ENCODE results near the gene NCF4. TPM values are rescaled to one million over a fixed set of nuclear protein-coding genes. Genes with fewer than 3 reads are reported as not detected.

NCF4 gene
- total RNA-seq, 6 experiments from 2014 or later, result not detected

DNA sequence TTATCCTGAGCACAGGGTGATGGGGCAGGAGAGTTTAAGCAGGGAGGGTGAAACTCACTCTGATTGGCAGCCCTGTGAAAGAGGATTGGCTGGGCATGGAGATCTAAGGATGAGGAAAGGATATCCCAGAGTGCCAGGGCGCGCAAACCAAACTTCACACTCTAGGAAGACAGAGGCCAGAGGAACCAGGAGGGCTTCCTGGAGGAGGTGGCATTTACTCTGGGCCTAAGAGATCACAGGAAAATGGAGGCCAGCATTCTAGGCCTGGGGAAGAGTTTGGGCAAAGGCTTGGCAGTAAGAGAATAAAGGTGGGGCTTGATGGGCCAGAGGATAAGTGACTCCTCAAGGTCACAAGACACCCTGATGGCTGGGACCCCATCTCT is 377 bp upstream of the NCF4 start:
- TF ChIP-seq, protein P1, sequence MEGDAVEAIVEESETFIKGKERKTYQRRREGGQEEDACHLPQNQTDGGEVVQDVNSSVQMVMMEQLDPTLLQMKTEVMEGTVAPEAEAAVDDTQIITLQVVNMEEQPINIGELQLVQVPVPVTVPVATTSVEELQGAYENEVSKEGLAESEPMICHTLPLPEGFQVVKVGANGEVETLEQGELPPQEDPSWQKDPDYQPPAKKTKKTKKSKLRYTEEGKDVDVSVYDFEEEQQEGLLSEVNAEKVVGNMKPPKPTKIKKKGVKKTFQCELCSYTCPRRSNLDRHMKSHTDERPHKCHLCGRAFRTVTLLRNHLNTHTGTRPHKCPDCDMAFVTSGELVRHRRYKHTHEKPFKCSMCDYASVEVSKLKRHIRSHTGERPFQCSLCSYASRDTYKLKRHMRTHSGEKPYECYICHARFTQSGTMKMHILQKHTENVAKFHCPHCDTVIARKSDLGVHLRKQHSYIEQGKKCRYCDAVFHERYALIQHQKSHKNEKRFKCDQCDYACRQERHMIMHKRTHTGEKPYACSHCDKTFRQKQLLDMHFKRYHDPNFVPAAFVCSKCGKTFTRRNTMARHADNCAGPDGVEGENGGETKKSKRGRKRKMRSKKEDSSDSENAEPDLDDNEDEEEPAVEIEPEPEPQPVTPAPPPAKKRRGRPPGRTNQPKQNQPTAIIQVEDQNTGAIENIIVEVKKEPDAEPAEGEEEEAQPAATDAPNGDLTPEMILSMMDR (IDR thresholded peaks at IDR 0.05), result no peak
- no peaks in the 10 kb centered on the region for H3K9me3 Mint-ChIP-seq
- no peak overlapping the region for H3K27ac Mint-ChIP-seq

DNA sequence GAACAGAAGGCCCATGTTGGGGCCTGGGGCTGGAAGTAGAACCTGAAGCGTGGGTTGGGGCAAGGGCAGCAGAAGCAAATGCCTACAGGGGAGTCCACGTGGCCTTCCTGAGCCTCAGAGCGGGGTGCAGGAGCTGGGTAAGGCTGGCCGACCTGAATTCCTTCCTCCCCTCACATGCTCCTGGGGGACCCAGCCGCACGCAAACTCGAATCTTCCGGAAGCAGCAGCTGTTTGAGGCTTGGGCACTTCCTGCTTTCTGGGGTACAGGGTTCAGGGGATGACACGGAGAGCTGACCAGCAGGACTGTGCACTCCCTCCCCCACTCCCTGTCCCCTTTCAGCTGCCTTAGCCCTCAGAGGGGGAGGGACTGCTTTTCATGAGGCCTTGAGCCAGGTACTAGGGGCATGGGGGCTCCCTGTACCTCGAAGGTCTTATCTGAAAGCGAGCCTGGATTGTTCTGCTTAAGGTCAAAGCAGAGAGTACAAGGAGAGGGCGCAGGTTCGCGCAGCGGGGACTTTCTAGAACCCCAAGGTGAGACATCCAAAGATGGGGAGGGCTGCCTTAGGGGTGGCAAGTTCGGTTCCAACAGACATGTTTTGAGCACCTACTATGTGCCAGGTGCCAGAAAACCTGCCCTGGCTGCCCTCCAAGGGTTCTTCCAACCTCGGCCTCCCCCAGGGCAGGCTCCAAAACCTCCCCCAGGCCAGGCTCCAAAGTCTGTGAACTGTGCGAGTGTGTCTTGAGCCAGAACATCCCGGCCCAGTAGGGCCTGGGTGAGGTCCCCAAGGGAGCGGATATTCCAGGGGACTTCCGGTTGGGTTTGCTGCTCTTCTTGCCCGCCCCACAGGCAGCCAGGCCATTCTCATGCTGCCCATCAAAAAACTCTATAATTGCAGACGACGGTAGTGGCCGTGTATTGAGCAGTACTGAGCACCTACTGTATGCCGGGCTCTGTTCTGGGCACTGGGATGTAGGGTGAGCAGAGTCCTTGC is 1.7 kb downstream of the NCF4 start:
- TF ChIP-seq, protein P1 (IDR thresholded peaks at IDR 0.05), result no peak
- no peaks in the 10 kb centered on the region for H3K36me3 Mint-ChIP-seq (ENCODE audit: low read depth)
- DNase-seq, result no peak
- peaks cover 30% of the 10 kb centered on the region for H3K27me3 Mint-ChIP-seq (ENCODE audit: insufficient read depth)
- no peaks in the 10 kb centered on the region for H3K4me1 Mint-ChIP-seq (ENCODE audit: low read depth)
- H3K27ac Mint-ChIP-seq, result no peak overlapping the region
- no peak overlapping the region for H3K4me3 Mint-ChIP-seq
- H3K9me3 Mint-ChIP-seq, result no peaks in the 10 kb centered on the region

More for the DNA sequence above, 377 bp upstream of the NCF4 start:
- Mint-ChIP-seq H3K4me1 (ENCODE audit: low read depth) (peaks cover 8% of the 10 kb centered on the region), H3K4me3 (no peak overlapping the region), H3K36me3 (ENCODE audit: low read depth) (no peaks in the 10 kb centered on the region), H3K27me3 (ENCODE audit: insufficient read depth) (peaks cover 23% of the 10 kb centered on the region)
- no peak for DNase-seq

DNA sequence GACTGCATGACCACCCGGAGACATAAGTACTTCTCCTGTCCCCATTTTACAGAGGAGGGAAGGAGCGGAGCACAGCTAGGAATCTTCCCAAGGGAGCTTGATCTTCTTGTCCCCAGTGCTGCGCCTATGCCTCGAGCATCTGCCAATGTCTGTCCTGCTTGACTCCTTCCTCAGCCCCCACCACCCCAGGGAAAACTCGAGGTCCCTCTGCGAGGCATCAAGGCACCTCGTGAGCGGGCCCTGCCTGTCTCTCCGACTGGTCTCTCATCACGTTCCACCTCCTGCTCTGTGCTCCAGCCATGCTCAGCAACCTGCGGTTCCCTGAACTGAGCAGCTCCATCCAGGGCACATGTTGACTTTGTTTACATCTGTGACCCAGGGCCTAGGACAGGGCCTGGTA is 2.5 kb downstream of the NCF4 start:
- TF ChIP-seq, protein P1 (IDR thresholded peaks at IDR 0.05), result no peak
- peaks cover 29% of the 10 kb centered on the region for H3K27me3 Mint-ChIP-seq (ENCODE audit: insufficient read depth)
- no peak overlapping the region for H3K4me3 Mint-ChIP-seq
- H3K9me3 Mint-ChIP-seq, result no peaks in the 10 kb centered on the region
- no peak overlapping the region for H3K27ac Mint-ChIP-seq
- H3K36me3 Mint-ChIP-seq (ENCODE audit: low read depth), result no peaks in the 10 kb centered on the region
- DNase-seq, result no peak
- no peaks in the 10 kb centered on the region for H3K4me1 Mint-ChIP-seq (ENCODE audit: low read depth)

DNA sequence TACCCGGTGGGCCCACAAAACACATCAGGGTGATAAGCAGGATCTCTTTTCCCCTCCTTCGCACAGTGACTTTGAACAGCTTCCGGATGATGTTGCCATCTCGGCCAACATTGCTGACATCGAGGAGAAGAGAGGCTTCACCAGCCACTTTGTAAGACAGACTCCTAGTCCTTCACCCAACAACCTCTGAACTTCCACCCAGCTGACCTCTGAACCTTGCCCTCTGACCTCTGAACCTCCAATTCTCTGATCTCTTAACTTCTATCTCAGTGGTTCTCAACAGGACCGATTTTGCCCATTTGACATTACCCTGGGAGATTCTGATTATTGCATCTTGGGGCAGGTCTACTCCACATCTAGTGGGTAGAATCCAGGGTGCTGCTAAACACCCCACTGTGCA is 3.2 kb downstream of the NCF4 start:
- Mint-ChIP-seq H3K9me3 (no peaks in the 10 kb centered on the region), H3K36me3 (ENCODE audit: low read depth) (no peaks in the 10 kb centered on the region), H3K4me3 (no peak overlapping the region), H3K27ac (no peak overlapping the region), H3K4me1 (ENCODE audit: low read depth) (no peaks in the 10 kb centered on the region), H3K27me3 (ENCODE audit: insufficient read depth) (peaks cover 30% of the 10 kb centered on the region)
- TF ChIP-seq, protein P1 (IDR thresholded peaks at IDR 0.05), result no peak
- DNase-seq, result no peak

DNA sequence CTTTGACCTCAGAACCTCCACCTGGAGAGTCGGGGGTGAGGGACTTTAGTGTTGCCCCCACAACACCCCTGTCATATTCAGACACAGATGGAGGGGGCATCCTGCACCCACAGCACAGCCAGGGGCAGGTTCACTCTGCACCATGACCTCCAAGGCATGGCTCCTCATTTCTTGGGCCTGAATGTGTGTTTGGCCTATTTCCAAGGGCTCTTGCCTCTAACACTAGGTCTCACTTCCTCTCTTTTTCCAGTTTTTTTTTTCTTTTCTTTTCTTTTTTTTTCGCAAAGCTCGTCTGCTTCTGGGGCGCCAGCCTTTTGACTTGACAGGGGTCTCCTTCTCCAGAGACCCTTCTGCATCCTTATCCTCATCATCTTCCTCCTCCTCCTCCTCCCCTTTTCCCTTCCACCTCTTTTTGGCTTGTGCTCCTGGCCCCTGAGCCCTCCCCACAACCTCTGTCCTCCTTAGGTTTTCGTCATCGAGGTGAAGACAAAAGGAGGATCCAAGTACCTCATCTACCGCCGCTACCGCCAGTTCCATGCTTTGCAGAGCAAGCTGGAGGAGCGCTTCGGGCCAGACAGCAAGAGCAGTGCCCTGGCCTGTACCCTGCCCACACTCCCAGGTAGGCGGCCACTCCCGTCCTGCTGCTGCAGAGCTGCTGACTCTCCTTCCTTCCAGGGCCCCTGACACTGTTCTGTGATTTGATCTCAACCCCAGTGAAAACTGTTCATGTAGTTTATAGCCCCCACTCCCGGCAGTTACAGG is 3.8 kb downstream of the NCF4 start:
- TF ChIP-seq, protein P1 (IDR thresholded peaks at IDR 0.05), result no peak
- Mint-ChIP-seq H3K4me1 (ENCODE audit: low read depth) (no peaks in the 10 kb centered on the region), H3K27me3 (ENCODE audit: insufficient read depth) (peaks cover 36% of the 10 kb centered on the region), H3K9me3 (no peaks in the 10 kb centered on the region), H3K4me3 (no peak overlapping the region), H3K27ac (no peak overlapping the region), H3K36me3 (ENCODE audit: low read depth) (no peaks in the 10 kb centered on the region)
- DNase-seq, result no peak

Measured in HFFc6 (cell line).